HepG2 (cell line): ENCODE measurements around the gene CRY1. TPM values are rescaled to one million over a fixed set of nuclear protein-coding genes. Genes with fewer than 3 reads are reported as not detected.

Experiments used
- HHEX ChIP-seq: IDR thresholded peaks from 2 replicates; pipeline ENCODE4 v1.6.1; 2016; ENCODE audit warnings: control low read depth
- KDM1A ChIP-seq: IDR thresholded peaks from 2 replicates; pipeline ENCODE4 v1.6.1; 2016; ENCODE audit warnings: missing compliant biosample characterization
- MIER3 ChIP-seq: IDR thresholded peaks from 2 replicates; pipeline ENCODE4 v1.6.1; 2016; ENCODE audit warnings: missing compliant biosample characterization, borderline replicate concordance
- NAIF1 ChIP-seq: sonication (generic); formaldehyde crosslinking; IDR thresholded peaks from 2 replicates; pipeline ENCODE4 v1.5.0; 2020; ENCODE audit warnings: mild to moderate bottlenecking, missing genetic modification reagents, borderline replicate concordance
- NONO ChIP-seq, 2 experiments: fragments of 450-650 bp in 1 of 2; sonication (generic) in 1 of 2; formaldehyde crosslinking in 1 of 2; IDR thresholded peaks in 1 of 2; conservative IDR thresholded peaks in 1 of 2; 2 replicates each; pipeline versions ENCODE4 v1.6.1 to v1.8.0; 2017 to 2022; ENCODE audit warnings: mild to moderate bottlenecking in 1 of 2, missing genetic modification reagents in 1 of 2, moderate library complexity in 1 of 2
- NR0B2 ChIP-seq: sonication (generic); formaldehyde crosslinking; IDR thresholded peaks from 2 replicates; pipeline ENCODE4 v1.4.0; 2020; ENCODE audit warnings: mild to moderate bottlenecking, missing genetic modification reagents
- SATB2 ChIP-seq: sonication (generic); formaldehyde crosslinking; IDR thresholded peaks from 2 replicates; pipeline ENCODE4 v1.5.0; 2020; ENCODE audit warnings: missing genetic modification reagents
- SPEN ChIP-seq: sonication (generic); formaldehyde crosslinking; IDR thresholded peaks from 2 replicates; pipeline ENCODE4 v1.5.1; 2020; ENCODE audit warnings: low read depth, mild to moderate bottlenecking, missing genetic modification reagents
- SRSF4 ChIP-seq: fragments of 200-400 bp; formaldehyde crosslinking; IDR thresholded peaks from one replicate; pipeline ENCODE4 v1.6.1; 2018; ENCODE audit warnings: mild to moderate bottlenecking, low read depth, low read length, moderate library complexity; ENCODE audit not compliant: poor library complexity, severe bottlenecking
- TRIM22 ChIP-seq: fragments of 450-650 bp; IDR thresholded peaks from 2 replicates; pipeline ENCODE4 v1.6.1; 2017
- ZNF296 ChIP-seq: sonication (generic); formaldehyde crosslinking; conservative IDR thresholded peaks from 2 replicates; pipeline ENCODE4 v1.5.0; 2020; ENCODE audit warnings: mild to moderate bottlenecking, missing genetic modification reagents
- ZNF563 ChIP-seq: sonication (generic); formaldehyde crosslinking; IDR thresholded peaks from 2 replicates; pipeline ENCODE4 v1.8.0; 2022; ENCODE audit warnings: mild to moderate bottlenecking, moderate library complexity, missing genetic modification reagents
- ZNF572 ChIP-seq: sonication (generic); formaldehyde crosslinking; IDR thresholded peaks from 2 replicates; pipeline ENCODE4 v1.5.1; 2020; ENCODE audit warnings: mild to moderate bottlenecking, missing genetic modification reagents
- ZNF7 ChIP-seq: IDR thresholded peaks from 2 replicates; pipeline ENCODE4 v1.6.1; 2016; ENCODE audit warnings: missing biosample characterization, missing genetic modification reagents
- ZNF737 ChIP-seq: sonication (generic); formaldehyde crosslinking; IDR thresholded peaks from 2 replicates; pipeline ENCODE4 v1.5.0; 2020; ENCODE audit warnings: missing genetic modification reagents, mild to moderate bottlenecking, borderline replicate concordance
- polyA plus RNA-seq, 8 experiments: library from polyadenylated mRNA; depleted of rRNA in 3 of 8; stranded (reverse) in 7 of 8; unstranded in 1 of 8; fragments of >200 nt; fragmentation: Illumina TruSeq in 4 of 8; extraction: Trizol in 4 of 8; gene quantifications; 2 replicates each; pipeline versions ENCODE4 v1.2.1 to v1.2.3, GENCODE V29; 2011 to 2016; ENCODE audit warnings: low read depth in 4 of 8, missing spikeins in 1 of 8, mixed read lengths in 1 of 8; ENCODE audit not compliant: insufficient read depth in 1 of 8
- total RNA-seq, 5 experiments: library from RNA; depleted of rRNA; stranded (reverse); fragments of >200 nt; fragmentation: Illumina TruSeq; extraction: Trizol; gene quantifications; 2 replicates each; pipeline ENCODE4 v1.2.3, GENCODE V29; 2016; ENCODE audit warnings: low read depth in 1 of 5
- TF ChIP-seq, protein P1 (sequence below): sonication (generic); formaldehyde crosslinking; conservative IDR thresholded peaks from 2 replicates; pipeline ENCODE4 v1.8.1; 2023; ENCODE audit warnings: missing genetic modification reagents
- TF ChIP-seq, protein P2 (sequence below): sonication (generic); formaldehyde crosslinking; IDR thresholded peaks from 2 replicates; pipeline ENCODE4 v1.5.0; 2020; ENCODE audit warnings: mild to moderate bottlenecking, missing genetic modification reagents, borderline replicate concordance
- TF ChIP-seq, protein P3 (sequence below): sonication (generic); formaldehyde crosslinking; IDR thresholded peaks from 2 replicates; pipeline ENCODE4 v1.4.0; 2020; ENCODE audit warnings: missing genetic modification reagents
- TF ChIP-seq, protein P4 (sequence below): sonication (generic); formaldehyde crosslinking; IDR thresholded peaks from 2 replicates; pipeline ENCODE4 v1.9.0; 2021; ENCODE audit warnings: missing genetic modification reagents, mild to moderate bottlenecking, borderline replicate concordance

Gene CRY1
- total and polyA plus RNA-seq, 2 of the 13 experiments (the other 11 are each of a cell fraction or from before 2014, with no cell fraction given): 11.4 to 13.9 TPM

GRCh38 chr12:106985479-106985878 is 107.9 kb downstream of the CRY1 start (continued):
- TF ChIP-seq, protein P1, sequence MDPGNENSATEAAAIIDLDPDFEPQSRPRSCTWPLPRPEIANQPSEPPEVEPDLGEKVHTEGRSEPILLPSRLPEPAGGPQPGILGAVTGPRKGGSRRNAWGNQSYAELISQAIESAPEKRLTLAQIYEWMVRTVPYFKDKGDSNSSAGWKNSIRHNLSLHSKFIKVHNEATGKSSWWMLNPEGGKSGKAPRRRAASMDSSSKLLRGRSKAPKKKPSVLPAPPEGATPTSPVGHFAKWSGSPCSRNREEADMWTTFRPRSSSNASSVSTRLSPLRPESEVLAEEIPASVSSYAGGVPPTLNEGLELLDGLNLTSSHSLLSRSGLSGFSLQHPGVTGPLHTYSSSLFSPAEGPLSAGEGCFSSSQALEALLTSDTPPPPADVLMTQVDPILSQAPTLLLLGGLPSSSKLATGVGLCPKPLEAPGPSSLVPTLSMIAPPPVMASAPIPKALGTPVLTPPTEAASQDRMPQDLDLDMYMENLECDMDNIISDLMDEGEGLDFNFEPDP: no peak
- TF ChIP-seq SATB2 (CRISPR knock-in tag): no peak
- TF ChIP-seq, protein P2, sequence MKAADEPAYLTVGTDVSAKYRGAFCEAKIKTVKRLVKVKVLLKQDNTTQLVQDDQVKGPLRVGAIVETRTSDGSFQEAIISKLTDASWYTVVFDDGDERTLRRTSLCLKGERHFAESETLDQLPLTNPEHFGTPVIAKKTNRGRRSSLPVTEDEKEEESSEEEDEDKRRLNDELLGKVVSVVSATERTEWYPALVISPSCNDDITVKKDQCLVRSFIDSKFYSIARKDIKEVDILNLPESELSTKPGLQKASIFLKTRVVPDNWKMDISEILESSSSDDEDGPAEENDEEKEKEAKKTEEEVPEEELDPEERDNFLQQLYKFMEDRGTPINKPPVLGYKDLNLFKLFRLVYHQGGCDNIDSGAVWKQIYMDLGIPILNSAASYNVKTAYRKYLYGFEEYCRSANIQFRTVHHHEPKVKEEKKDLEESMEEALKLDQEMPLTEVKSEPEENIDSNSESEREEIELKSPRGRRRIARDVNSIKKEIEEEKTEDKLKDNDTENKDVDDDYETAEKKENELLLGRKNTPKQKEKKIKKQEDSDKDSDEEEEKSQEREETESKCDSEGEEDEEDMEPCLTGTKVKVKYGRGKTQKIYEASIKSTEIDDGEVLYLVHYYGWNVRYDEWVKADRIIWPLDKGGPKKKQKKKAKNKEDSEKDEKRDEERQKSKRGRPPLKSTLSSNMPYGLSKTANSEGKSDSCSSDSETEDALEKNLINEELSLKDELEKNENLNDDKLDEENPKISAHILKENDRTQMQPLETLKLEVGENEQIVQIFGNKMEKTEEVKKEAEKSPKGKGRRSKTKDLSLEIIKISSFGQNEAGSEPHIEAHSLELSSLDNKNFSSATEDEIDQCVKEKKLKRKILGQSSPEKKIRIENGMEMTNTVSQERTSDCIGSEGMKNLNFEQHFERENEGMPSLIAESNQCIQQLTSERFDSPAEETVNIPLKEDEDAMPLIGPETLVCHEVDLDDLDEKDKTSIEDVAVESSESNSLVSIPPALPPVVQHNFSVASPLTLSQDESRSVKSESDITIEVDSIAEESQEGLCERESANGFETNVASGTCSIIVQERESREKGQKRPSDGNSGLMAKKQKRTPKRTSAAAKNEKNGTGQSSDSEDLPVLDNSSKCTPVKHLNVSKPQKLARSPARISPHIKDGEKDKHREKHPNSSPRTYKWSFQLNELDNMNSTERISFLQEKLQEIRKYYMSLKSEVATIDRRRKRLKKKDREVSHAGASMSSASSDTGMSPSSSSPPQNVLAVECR (CRISPR knock-in tag): no peak
- no peak for TF ChIP-seq ZNF572
- peak; percentile 77 for TF ChIP-seq ZNF7
- no peak for TF ChIP-seq MIER3
- no peak for TF ChIP-seq NR0B2
- no peak for TF ChIP-seq NAIF1 (CRISPR knock-in tag)
- TF ChIP-seq TRIM22: no peak
- no peak for TF ChIP-seq ZNF737 (CRISPR knock-in tag)
- TF ChIP-seq, protein P3, sequence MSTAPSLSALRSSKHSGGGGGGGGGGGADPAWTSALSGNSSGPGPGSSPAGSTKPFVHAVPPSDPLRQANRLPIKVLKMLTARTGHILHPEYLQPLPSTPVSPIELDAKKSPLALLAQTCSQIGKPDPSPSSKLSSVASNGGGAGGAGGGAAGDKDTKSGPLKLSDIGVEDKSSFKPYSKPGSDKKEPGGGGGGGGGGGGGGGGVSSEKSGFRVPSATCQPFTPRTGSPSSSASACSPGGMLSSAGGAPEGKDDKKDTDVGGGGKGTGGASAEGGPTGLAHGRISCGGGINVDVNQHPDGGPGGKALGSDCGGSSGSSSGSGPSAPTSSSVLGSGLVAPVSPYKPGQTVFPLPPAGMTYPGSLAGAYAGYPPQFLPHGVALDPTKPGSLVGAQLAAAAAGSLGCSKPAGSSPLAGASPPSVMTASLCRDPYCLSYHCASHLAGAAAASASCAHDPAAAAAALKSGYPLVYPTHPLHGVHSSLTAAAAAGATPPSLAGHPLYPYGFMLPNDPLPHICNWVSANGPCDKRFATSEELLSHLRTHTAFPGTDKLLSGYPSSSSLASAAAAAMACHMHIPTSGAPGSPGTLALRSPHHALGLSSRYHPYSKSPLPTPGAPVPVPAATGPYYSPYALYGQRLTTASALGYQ (CRISPR knock-in tag): no peak
- TF ChIP-seq, protein P4, sequence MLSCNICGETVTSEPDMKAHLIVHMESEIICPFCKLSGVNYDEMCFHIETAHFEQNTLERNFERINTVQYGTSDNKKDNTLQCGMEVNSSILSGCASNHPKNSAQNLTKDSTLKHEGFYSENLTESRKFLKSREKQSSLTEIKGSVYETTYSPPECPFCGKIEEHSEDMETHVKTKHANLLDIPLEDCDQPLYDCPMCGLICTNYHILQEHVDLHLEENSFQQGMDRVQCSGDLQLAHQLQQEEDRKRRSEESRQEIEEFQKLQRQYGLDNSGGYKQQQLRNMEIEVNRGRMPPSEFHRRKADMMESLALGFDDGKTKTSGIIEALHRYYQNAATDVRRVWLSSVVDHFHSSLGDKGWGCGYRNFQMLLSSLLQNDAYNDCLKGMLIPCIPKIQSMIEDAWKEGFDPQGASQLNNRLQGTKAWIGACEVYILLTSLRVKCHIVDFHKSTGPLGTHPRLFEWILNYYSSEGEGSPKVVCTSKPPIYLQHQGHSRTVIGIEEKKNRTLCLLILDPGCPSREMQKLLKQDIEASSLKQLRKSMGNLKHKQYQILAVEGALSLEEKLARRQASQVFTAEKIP: no peak
- no peak for TF ChIP-seq ZNF563 (CRISPR knock-in tag)
- TF ChIP-seq NONO (IDR thresholded peaks at IDR 0.05): no peak
- TF ChIP-seq NONO (CRISPR knock-in tag; conservative IDR thresholded peaks at IDR 0.05): no peak
- TF ChIP-seq KDM1A (CRISPR knock-in tag): no peak
- no peak for TF ChIP-seq ZNF296
- TF ChIP-seq SRSF4: no peak
- no peak for TF ChIP-seq SPEN
- TF ChIP-seq HHEX (CRISPR knock-in tag): no peak
